Keratinocyte (primary cell): ENCODE measurements around the gene TMEM37.

Experiments
- CTCF ChIP-seq, 3 experiments: IDR thresholded peaks in 1 of 3; conservative IDR thresholded peaks in 1 of 3; optimal IDR thresholded peaks in 1 of 3; 2 replicates in 2 of 3; 3 replicates in 1 of 3; pipeline versions ENCODE3 to v1.5.1; 2011; ENCODE audit warnings: low read length in 3 of 3, mild to moderate bottlenecking in 3 of 3, moderate library complexity in 2 of 3, control low read depth in 1 of 3, inconsistent platforms in 1 of 3; ENCODE audit not compliant: insufficient read depth in 2 of 3; ENCODE audit errors: extremely low read depth in 1 of 3
- EZH2 ChIP-seq: IDR thresholded peaks from one replicate; pipeline ENCODE4 v1.6.1; 2012; ENCODE audit warnings: inconsistent platforms, mild to moderate bottlenecking, low read length, moderate library complexity

DNA sequence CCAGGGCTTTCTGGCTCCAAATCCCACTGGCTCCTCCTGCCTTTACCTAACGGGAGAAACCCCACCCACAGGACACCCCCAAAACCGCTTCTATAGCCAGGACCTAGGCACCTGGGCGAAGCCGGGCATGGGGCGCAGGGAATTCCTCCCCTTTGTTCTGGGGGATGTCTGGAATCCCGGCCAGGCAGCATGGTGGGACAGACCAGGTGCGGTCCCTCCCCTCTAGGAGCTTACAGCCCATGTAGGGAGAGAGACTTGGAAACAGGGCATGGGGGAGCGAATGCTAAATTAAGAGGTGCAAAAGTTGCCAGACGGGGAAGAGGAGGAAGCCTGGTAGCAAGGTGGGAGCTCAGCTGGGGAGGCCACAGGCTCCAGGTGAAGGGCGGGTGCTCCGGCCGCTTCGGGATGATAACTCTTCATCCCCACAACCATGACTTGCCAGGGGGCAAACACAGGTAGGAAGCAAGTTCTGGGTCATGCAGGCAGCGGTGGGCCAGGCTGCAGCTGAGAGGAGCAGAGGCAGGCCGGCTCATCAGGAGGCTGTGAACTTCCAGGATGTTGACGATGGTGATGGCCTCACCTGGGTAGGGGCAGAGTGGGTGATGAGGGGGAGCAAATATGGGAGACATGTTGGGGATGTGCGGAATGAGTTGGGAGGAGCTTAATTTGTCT, 1.3 kb downstream of the TMEM37 start:
- TF ChIP-seq CTCF (optimal IDR thresholded peaks at IDR 0.05 in 1 of 3, IDR thresholded peaks at IDR 0.05 in 1 of 3, conservative IDR thresholded peaks at IDR 0.05 in 1 of 3; ENCODE audit: extremely low read depth in 1 of 3, insufficient read depth in 2 of 3, low read length in 3 of 3): no peak
- TF ChIP-seq EZH2: no peak
